Mesenchymal stem cell (in vitro differentiated cells and primary cell): Measurements from ENCODE around the gene WDR91.

Source experiments
- DNase-seq: peaks from one replicate; pipeline ENCODE4 v3.0.0-alpha.2; 2013
- H2AFZ ChIP-seq: one replicate; pipeline ENCODE4 v1.6.1; 2013; ENCODE audit warnings: low read depth, mild to moderate bottlenecking, control low read depth, inconsistent platforms, low read length, moderate library complexity
- H2AK5ac ChIP-seq: 2 replicates; pipeline ENCODE4 v1.6.1; 2013; ENCODE audit warnings: low read length, moderate library complexity, mild to moderate bottlenecking, inconsistent platforms; ENCODE audit not compliant: severe bottlenecking
- H2BK120ac ChIP-seq: one replicate; pipeline ENCODE4 v1.6.1; 2013; ENCODE audit warnings: low read depth, mild to moderate bottlenecking, inconsistent platforms, low read length, moderate library complexity
- H2BK12ac ChIP-seq, 2 experiments: one replicate each; pipeline ENCODE4 v1.6.1; 2013; ENCODE audit warnings: inconsistent platforms in 2 of 2, low read length in 2 of 2, mild to moderate bottlenecking in 2 of 2, moderate library complexity in 2 of 2, control low read depth in 1 of 2
- H2BK15ac ChIP-seq: one replicate; pipeline ENCODE4 v1.6.1; 2013; ENCODE audit warnings: mild to moderate bottlenecking, low read depth, inconsistent platforms; ENCODE audit not compliant: poor library complexity, severe bottlenecking
- H2BK5ac ChIP-seq: 2 replicates; pipeline ENCODE4 v1.6.1; 2013; ENCODE audit warnings: low read depth, mild to moderate bottlenecking, low read length, control low read depth, inconsistent platforms; ENCODE audit not compliant: poor library complexity, severe bottlenecking
- H3K14ac ChIP-seq, 2 experiments: one replicate each; pipeline ENCODE4 v1.6.1; 2013; ENCODE audit warnings: inconsistent platforms in 2 of 2, low read length in 2 of 2, control low read depth in 1 of 2, mild to moderate bottlenecking in 1 of 2, moderate library complexity in 1 of 2
- H3K18ac ChIP-seq, 2 experiments: one replicate each; pipeline ENCODE4 v1.6.1; 2013; ENCODE audit warnings: inconsistent platforms in 2 of 2, low read length in 2 of 2, control low read depth in 1 of 2, low read depth in 1 of 2, mild to moderate bottlenecking in 1 of 2
- H3K23ac ChIP-seq, 2 experiments: one replicate each; pipeline ENCODE4 v1.6.1; 2013; ENCODE audit warnings: inconsistent platforms in 2 of 2, low read length in 2 of 2, mild to moderate bottlenecking in 2 of 2, moderate library complexity in 2 of 2, control low read depth in 1 of 2
- H3K27ac ChIP-seq: 2 replicates; pipeline ENCODE4 v1.5.1; 2013; ENCODE audit warnings: mild to moderate bottlenecking, moderate library complexity, low read length, control low read depth, inconsistent platforms; ENCODE audit not compliant: poor library complexity, severe bottlenecking
- H3K27me3 ChIP-seq, 2 experiments: 2 replicates each; pipeline versions ENCODE4 v1.6.1 to v1.7.0; 2013; ENCODE audit warnings: low read length in 2 of 2, mild to moderate bottlenecking in 2 of 2, moderate library complexity in 2 of 2, control low read depth in 1 of 2, inconsistent platforms in 1 of 2; ENCODE audit not compliant: control insufficient read depth in 1 of 2, insufficient read depth in 1 of 2
- H3K36me3 ChIP-seq, 2 experiments: 2 replicates each; pipeline versions ENCODE4 v1.6.1 to v1.7.0; 2013; ENCODE audit warnings: low read length in 2 of 2, control low read depth in 1 of 2, inconsistent platforms in 1 of 2, low read depth in 1 of 2, mild to moderate bottlenecking in 1 of 2; ENCODE audit not compliant: insufficient read depth in 2 of 2, control insufficient read depth in 1 of 2
- H3K4ac ChIP-seq, 2 experiments: one replicate each; pipeline ENCODE4 v1.6.1; 2013; ENCODE audit warnings: inconsistent platforms in 2 of 2, low read length in 2 of 2, mild to moderate bottlenecking in 2 of 2, moderate library complexity in 2 of 2, control low read depth in 1 of 2, low read depth in 1 of 2
- H3K4me1 ChIP-seq: 2 replicates; pipeline ENCODE4 v1.6.1; 2013; ENCODE audit warnings: low read depth, low read length, control low read depth; ENCODE audit not compliant: control insufficient read depth, insufficient read depth
- H3K4me2 ChIP-seq: 2 replicates; pipeline ENCODE4 v1.6.1; 2013; ENCODE audit warnings: low read length, mild to moderate bottlenecking, inconsistent platforms; ENCODE audit not compliant: poor library complexity, severe bottlenecking
- H3K4me3 ChIP-seq, 2 experiments: 2 replicates each; pipeline versions ENCODE4 v1.5.1 to v1.7.0; 2013; ENCODE audit warnings: low read length in 2 of 2, mild to moderate bottlenecking in 2 of 2, control low read depth in 1 of 2, low read depth in 1 of 2; ENCODE audit not compliant: insufficient read depth in 1 of 2
- H3K79me1 ChIP-seq: replicated peaks from 2 replicates; pipeline ENCODE4 v1.6.1; 2013; ENCODE audit warnings: mild to moderate bottlenecking, control low read depth, low read length, inconsistent platforms; ENCODE audit not compliant: poor library complexity, severe bottlenecking
- H3K9ac ChIP-seq: 2 replicates; pipeline ENCODE4 v1.7.0; 2013; ENCODE audit warnings: mild to moderate bottlenecking, low read length, moderate library complexity
- H3K9me3 ChIP-seq: 2 replicates; pipeline ENCODE4 v1.7.0; 2013; ENCODE audit warnings: mild to moderate bottlenecking, low read length; ENCODE audit not compliant: control insufficient read depth
- H4K8ac ChIP-seq: one replicate; pipeline ENCODE4 v1.6.1; 2013; ENCODE audit warnings: inconsistent platforms, mild to moderate bottlenecking, low read length, moderate library complexity
- H4K91ac ChIP-seq: one replicate; pipeline ENCODE4 v1.6.1; 2013; ENCODE audit warnings: mild to moderate bottlenecking, low read length, inconsistent platforms
- WGBS: methylation state at CpG from one replicate; pipeline ENCODE4 v1.1.7; 2013; ENCODE audit warnings: mixed read lengths; 5-methylcytosine and 5-hydroxymethylcytosine counted together

The WDR91 gene

GRCh38 chr7:135152442-135152841 is 58.9 kb downstream of the WDR91 start:
- no peak overlapping the region for H3K9ac ChIP-seq
- H3K18ac ChIP-seq, result no peak overlapping the region
- no peak overlapping the region for H3K4ac ChIP-seq

GRCh38 chr7:135151533-135151932 is 59.8 kb downstream of the WDR91 start:
- no peak overlapping the region for H3K4me2 ChIP-seq
- H3K18ac ChIP-seq, result no peak overlapping the region
- H2BK5ac ChIP-seq, result no peak overlapping the region
- H3K9ac ChIP-seq, result no peak overlapping the region
- no peak overlapping the region for H2BK120ac ChIP-seq
- no peak overlapping the region for H4K91ac ChIP-seq
- H3K9me3 ChIP-seq, result peaks cover 30% of the 10 kb centered on the region
- peaks cover 12% of the 10 kb centered on the region for H3K4me1 ChIP-seq
- no peak overlapping the region for H3K14ac ChIP-seq
- H2BK12ac ChIP-seq, result no peak overlapping the region
- H3K27ac ChIP-seq, result peak overlapping the region; percentile 6
- 67% methylated on average over 6 of the region's 6 CpGs for WGBS
- peaks cover 0 to 24% of the 10 kb centered on the region in 2 experiments for H3K36me3 ChIP-seq
- H2BK15ac ChIP-seq, result no peak overlapping the region
- no peak overlapping the region for H3K23ac ChIP-seq
- no peak overlapping the region for H2AFZ ChIP-seq
- no peak for DNase-seq
- H3K79me1 ChIP-seq, result peaks cover 5% of the 10 kb centered on the region
- no peak overlapping the region for H4K8ac ChIP-seq
- H3K27me3 ChIP-seq, result no peaks in the 10 kb centered on the region
- no peak overlapping the region for H3K4me3 ChIP-seq
- no peak overlapping the region for H3K4ac ChIP-seq
- peak overlapping the region; percentile 33 for H2AK5ac ChIP-seq

More at GRCh38 chr7:135152442-135152841, 58.9 kb downstream of the WDR91 start:
- Histone ChIP-seq H2AK5ac (no peak overlapping the region), H3K27me3 (no peaks in the 10 kb centered on the region), H3K4me3 (no peak overlapping the region), H3K4me1 (peaks cover 13% of the 10 kb centered on the region), H3K9me3 (peaks cover 38% of the 10 kb centered on the region), H2BK12ac (no peak overlapping the region), H4K91ac (no peak overlapping the region), H3K36me3 (peaks cover 3 to 29% of the 10 kb centered on the region in 2 experiments), H3K79me1 (peaks cover 9% of the 10 kb centered on the region), H3K27ac (peak overlapping the region; percentile 67), H4K8ac (no peak overlapping the region), H2BK5ac (no peak overlapping the region), H3K4me2 (no peak overlapping the region), H2BK120ac (no peak overlapping the region), H3K23ac (no peak overlapping the region), H2BK15ac (no peak overlapping the region), H3K14ac (no peak overlapping the region), H2AFZ (no peak overlapping the region)
- no peak for DNase-seq
- WGBS, result 86% methylated on average over 1 of the region's 1 CpG

- DNase-seq, result no peak
Measured at GRCh38 chr7:135151132-135151531, 60.2 kb downstream of the WDR91 start.

GRCh38 chr7:135150072-135150782 is 61.1 kb downstream of the WDR91 start:
- Histone ChIP-seq H3K9me3 (peaks cover 17% of the 10 kb centered on the region), H4K8ac (no peak overlapping the region), H3K79me1 (peaks cover 4% of the 10 kb centered on the region), H3K36me3 (peaks cover 0 to 24% of the 10 kb centered on the region in 2 experiments), H3K4me2 (no peak overlapping the region), H2AFZ (no peak overlapping the region), H3K4ac (no peak overlapping the region), H3K27ac (no peak overlapping the region), H2AK5ac (peak overlapping the region; percentile 89), H3K14ac (no peak overlapping the region), H4K91ac (no peak overlapping the region), H3K4me1 (peaks cover 12% of the 10 kb centered on the region), H2BK5ac (no peak overlapping the region), H2BK15ac (peak overlapping the region; percentile 57), H2BK120ac (no peak overlapping the region), H2BK12ac (no peak overlapping the region), H3K18ac (no peak overlapping the region), H3K9ac (peak overlapping the region; percentile 97), H3K4me3 (peak overlapping the region in 1 of 2 experiments; percentile 83), H3K27me3 (no peaks in the 10 kb centered on the region), H3K23ac (no peak overlapping the region)
- DNase-seq, result no peak
- whole genome bisulfite sequencing, result 92% methylated on average over 8 of the region's 8 CpGs

More at GRCh38 chr7:135151132-135151531, 60.2 kb downstream of the WDR91 start:
- Histone ChIP-seq H2AK5ac (peak overlapping the region; percentile 33), H3K4ac (no peak overlapping the region), H3K4me3 (no peak overlapping the region), H2BK5ac (no peak overlapping the region), H4K91ac (no peak overlapping the region), H3K23ac (no peak overlapping the region), H3K4me1 (peaks cover 12% of the 10 kb centered on the region), H3K18ac (no peak overlapping the region), H3K9me3 (peaks cover 26% of the 10 kb centered on the region), H3K36me3 (peaks cover 0 to 24% of the 10 kb centered on the region in 2 experiments), H3K27me3 (no peaks in the 10 kb centered on the region), H4K8ac (no peak overlapping the region), H3K79me1 (peaks cover 5% of the 10 kb centered on the region), H3K9ac (no peak overlapping the region), H2BK12ac (no peak overlapping the region), H3K27ac (no peak overlapping the region), H2AFZ (no peak overlapping the region), H3K14ac (no peak overlapping the region), H3K4me2 (no peak overlapping the region), H2BK15ac (no peak overlapping the region), H2BK120ac (no peak overlapping the region)
- WGBS, result 97% methylated on average over 2 of the region's 2 CpGs
